Breast epithelium (tissue), 3 donors: ENCODE results near the gene DPYD.

Experiments used
- CTCF ChIP-seq, 3 donors: fragments of 450-650 bp; IDR thresholded peaks; one replicate each; pipeline ENCODE4 v1.5.1; 2016 to 2017; ENCODE audit warnings: antibody characterized with exemption in 3 of 3, mild to moderate bottlenecking in 3 of 3, moderate library complexity in 3 of 3
- POLR2A ChIP-seq: fragments of 450-650 bp; IDR thresholded peaks from one replicate; pipeline ENCODE4 v1.6.1; 2016; ENCODE audit warnings: antibody characterized with exemption, mild to moderate bottlenecking, moderate library complexity

GRCh38 chr1:97680470-97680869 is 240.4 kb downstream of the DPYD start:
- TF ChIP-seq CTCF (IDR thresholded peaks at IDR 0.05) (no peak), POLR2A (no peak)
